ENCODE measurements around the gene REXO2.

REXO2 gene

GRCh38 chr11:114441921-114442320, 2.7 kb downstream of the REXO2 start:
- no peak for DNase-seq

GRCh38 chr11:114442536-114442935, 3.3 kb downstream of the REXO2 start:
- DNase-seq: no peak

GRCh38 chr11:114447444-114447843, 8.2 kb downstream of the REXO2 start:
- DNase-seq: no peak

- DNase-seq: no peak
These were observed 8.6 kb downstream of the REXO2 start for GRCh38 chr11:114447892-114448291.

- DNase-seq: no peak
These were observed 9.6 kb downstream of the REXO2 start for GRCh38 chr11:114448749-114449482.

GRCh38 chr11:114449845-114450244, 10.6 kb downstream of the REXO2 start:
- DNase-seq: no peak

GRCh38 chr11:114452399-114452798, 13.1 kb downstream of the REXO2 start:
- no peak for DNase-seq

- no peak for DNase-seq
These were observed 24.7 kb downstream of the REXO2 start for GRCh38 chr11:114463999-114464398.

- no peak for DNase-seq
These were observed 27.5 kb downstream of the REXO2 start for GRCh38 chr11:114466742-114467141.

GRCh38 chr11:114472661-114473060, 33.4 kb downstream of the REXO2 start:
- DNase-seq: no peak

GRCh38 chr11:114478001-114478410, 38.7 kb downstream of the REXO2 start:
- DNase-seq: no peak

GRCh38 chr11:114478768-114479167, 39.5 kb downstream of the REXO2 start:
- DNase-seq: no peak

GRCh38 chr11:114479331-114479730, 40.1 kb downstream of the REXO2 start:
- DNase-seq: no peak

- no peak for DNase-seq
These were observed 42.8 kb downstream of the REXO2 start for GRCh38 chr11:114482114-114482513.

GRCh38 chr11:114483929-114484328, 44.7 kb downstream of the REXO2 start:
- no peak for DNase-seq

GRCh38 chr11:114496915-114497314, 57.6 kb downstream of the REXO2 start:
- DNase-seq: no peak

- no peak for DNase-seq
These were observed 60.5 kb downstream of the REXO2 start for GRCh38 chr11:114499756-114500155.

All from CD4-positive, alpha-beta T cell treated with Interleukin-17A for 1 hour (primary cell).